Loucy (cell line): ENCODE data around the gene F13A1.

Source experiments
- H2AFZ ChIP-seq: fragments of 200-600 bp; sonication (generic); 2 replicates; pipeline ENCODE4 v1.6.0; 2016; ENCODE audit warnings: antibody characterized with exemption, mild to moderate bottlenecking, low read length, moderate library complexity
- H3F3A ChIP-seq: fragments of 200-600 bp; 2 replicates; pipeline ENCODE4 v1.6.0; 2016; ENCODE audit warnings: antibody characterized with exemption, low read depth, mild to moderate bottlenecking
- H3K27me3 ChIP-seq: fragments of 200-600 bp; sonication (generic); 2 replicates; pipeline ENCODE4 v1.6.1; 2014; ENCODE audit warnings: low read length, mild to moderate bottlenecking; ENCODE audit not compliant: insufficient read depth, poor library complexity, severe bottlenecking
- H3K36me3 ChIP-seq: fragments of 200-600 bp; sonication (generic); 2 replicates; pipeline ENCODE4 v1.6.1; 2016; ENCODE audit warnings: low read length; ENCODE audit not compliant: insufficient read depth
- H3K4me1 ChIP-seq: fragments of 200-600 bp; sonication (generic); 2 replicates; pipeline ENCODE4 v1.5.1; 2014; ENCODE audit warnings: low read length, mild to moderate bottlenecking; ENCODE audit not compliant: insufficient read depth, poor library complexity, severe bottlenecking
- H3K4me2 ChIP-seq: fragments of 200-600 bp; sonication (generic); 2 replicates; pipeline ENCODE4 v1.6.0; 2014; ENCODE audit warnings: antibody characterized with exemption, low read length, low read depth, mild to moderate bottlenecking; ENCODE audit not compliant: poor library complexity, severe bottlenecking
- H3K4me3 ChIP-seq: fragments of 200-600 bp; sonication (generic); 2 replicates; pipeline ENCODE4 v1.5.1; 2014; ENCODE audit warnings: low read length, mild to moderate bottlenecking, mixed read lengths; ENCODE audit not compliant: poor library complexity, severe bottlenecking
- H3K79me2 ChIP-seq: fragments of 200-600 bp; sonication (generic); 2 replicates; pipeline ENCODE4 v1.6.1; 2014; ENCODE audit warnings: low read length; ENCODE audit not compliant: insufficient read depth
- H3K9ac ChIP-seq: fragments of 200-600 bp; sonication (generic); 2 replicates; pipeline ENCODE4 v1.6.0; 2014; ENCODE audit warnings: mild to moderate bottlenecking, low read depth, low read length, moderate library complexity; ENCODE audit not compliant: poor library complexity, severe bottlenecking
- H3K9me2 ChIP-seq: fragments of 200-600 bp; sonication (generic); replicated peaks from 2 replicates; pipeline ENCODE4 v1.6.1; 2016; ENCODE audit warnings: low read depth, low read length, mixed read lengths
- H3K9me3 ChIP-seq: fragments of 200-600 bp; sonication (generic); 2 replicates; pipeline ENCODE4 v1.6.1; 2014; ENCODE audit warnings: mild to moderate bottlenecking, antibody characterized with exemption, low read length, low read depth; ENCODE audit not compliant: insufficient read depth
- H4K20me1 ChIP-seq: fragments of 200-600 bp; sonication (generic); 2 replicates; pipeline ENCODE4 v1.6.0; 2014; ENCODE audit warnings: antibody characterized with exemption, low read length, mild to moderate bottlenecking; ENCODE audit not compliant: insufficient read depth, poor library complexity, severe bottlenecking
- CTCF ChIP-seq: fragments of 200-600 bp; sonication (generic); conservative IDR thresholded peaks from 2 replicates; pipeline ENCODE4 v1.5.1; 2014; ENCODE audit warnings: mild to moderate bottlenecking, antibody characterized with exemption, low read length
- EZH2phosphoT487 ChIP-seq: fragments of 200-600 bp; IDR thresholded peaks from 2 replicates; pipeline ENCODE4 v1.6.1; 2018; ENCODE audit warnings: antibody characterized with exemption, mild to moderate bottlenecking, moderate library complexity, borderline replicate concordance

The F13A1 gene

GRCh38 chr6:6199678-6200077, 120.8 kb downstream of the F13A1 start:
- H3K36me3 ChIP-seq, result no peaks in the 10 kb centered on the region
- H3K27me3 ChIP-seq, result no peaks in the 10 kb centered on the region
- H3F3A ChIP-seq, result no peaks in the 10 kb centered on the region
- no peaks in the 10 kb centered on the region for H4K20me1 ChIP-seq
- no peak overlapping the region for H3K4me3 ChIP-seq
- H3K9ac ChIP-seq, result no peak overlapping the region
- H2AFZ ChIP-seq, result no peak overlapping the region
- no peaks in the 10 kb centered on the region for H3K79me2 ChIP-seq
- H3K4me2 ChIP-seq, result no peak overlapping the region
- H3K9me2 ChIP-seq, result no peaks in the 10 kb centered on the region
- H3K9me3 ChIP-seq, result no peaks in the 10 kb centered on the region
- no peaks in the 10 kb centered on the region for H3K4me1 ChIP-seq
- TF ChIP-seq CTCF, result no peak
- TF ChIP-seq EZH2phosphoT487, result no peak

GRCh38 chr6:6196762-6197161, 123.7 kb downstream of the F13A1 start:
- no peak overlapping the region for H3K4me2 ChIP-seq
- no peaks in the 10 kb centered on the region for H4K20me1 ChIP-seq
- no peak overlapping the region for H3K9ac ChIP-seq
- H3K36me3 ChIP-seq, result no peaks in the 10 kb centered on the region
- no peak for TF ChIP-seq CTCF
- no peak for TF ChIP-seq EZH2phosphoT487
- H3K4me1 ChIP-seq, result no peaks in the 10 kb centered on the region
- no peak overlapping the region for H3K4me3 ChIP-seq
- no peaks in the 10 kb centered on the region for H3F3A ChIP-seq
- H3K9me2 ChIP-seq, result no peaks in the 10 kb centered on the region
- H3K79me2 ChIP-seq, result no peaks in the 10 kb centered on the region
- H2AFZ ChIP-seq, result no peak overlapping the region
- H3K27me3 ChIP-seq, result no peaks in the 10 kb centered on the region
- H3K9me3 ChIP-seq, result no peaks in the 10 kb centered on the region

DNA sequence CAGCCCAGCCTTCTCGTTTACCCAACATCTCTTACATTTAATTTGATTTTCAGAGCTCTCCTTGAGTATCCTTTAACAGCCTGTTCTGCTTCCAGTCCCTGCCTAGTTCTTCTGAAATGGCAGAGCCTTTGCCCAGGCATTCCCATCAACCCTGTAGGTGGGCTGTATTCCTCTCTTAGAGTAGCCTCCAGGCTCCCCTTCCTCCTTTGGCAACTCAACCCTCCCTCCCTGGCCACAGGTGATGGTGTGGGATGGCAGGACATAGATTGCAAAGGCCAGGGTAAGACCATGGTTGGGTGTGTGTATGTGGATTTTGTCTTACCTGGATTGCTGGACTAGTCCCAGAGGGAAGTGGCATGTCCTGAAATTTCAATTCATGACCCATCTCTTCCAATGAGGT, 125.4 kb downstream of the F13A1 start:
- Histone ChIP-seq H3K4me2 (no peak overlapping the region), H3K4me3 (no peak overlapping the region), H2AFZ (no peak overlapping the region), H3K9ac (no peak overlapping the region), H3K79me2 (no peaks in the 10 kb centered on the region), H3K4me1 (no peaks in the 10 kb centered on the region), H4K20me1 (no peaks in the 10 kb centered on the region), H3K9me3 (no peaks in the 10 kb centered on the region), H3K9me2 (no peaks in the 10 kb centered on the region), H3F3A (no peaks in the 10 kb centered on the region), H3K36me3 (no peaks in the 10 kb centered on the region), H3K27me3 (no peaks in the 10 kb centered on the region)
- TF ChIP-seq CTCF (no peak), EZH2phosphoT487 (no peak)
